IPS-NIHi7 (cell line): ENCODE data around the gene SYNPO2.
A peak's percentile ranks its signal among the peaks of the same experiment; 100 is the strongest.

Experiments used
- DNase-seq: peaks from one replicate; pipeline ENCODE4 v3.0.0; 2012; ENCODE audit warnings: mixed read lengths; ENCODE audit errors: extremely low spot score

SYNPO2 gene

DNA sequence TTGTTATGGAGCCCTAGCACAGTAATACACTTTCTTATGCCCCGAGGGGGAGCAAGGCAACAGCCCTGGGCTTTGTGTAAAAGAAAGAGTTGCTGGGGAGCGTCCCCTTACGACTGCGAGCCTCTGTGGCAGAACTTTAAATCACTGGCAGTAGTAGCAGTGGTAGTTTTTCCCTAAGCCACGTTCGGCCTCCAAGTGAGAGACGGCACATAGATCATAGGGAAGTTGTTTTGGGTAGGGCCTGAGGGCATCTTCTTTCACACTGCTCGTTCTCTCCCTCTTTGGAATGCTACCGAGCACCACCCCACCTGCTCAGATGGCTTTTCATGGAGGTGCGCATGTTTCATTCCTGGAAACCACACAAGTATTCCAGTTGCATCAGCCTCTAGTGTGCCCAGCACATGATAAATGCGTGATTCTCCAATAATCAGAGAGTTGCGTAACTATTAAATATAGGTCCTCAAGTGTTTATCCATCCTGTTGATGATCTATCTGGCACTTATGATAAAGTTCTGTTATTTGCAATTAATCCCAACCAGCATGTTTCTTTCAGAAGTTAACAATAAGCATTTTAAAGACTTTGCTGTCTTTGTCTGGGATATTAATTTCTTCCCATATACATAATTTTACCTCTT, 7.0 kb upstream of the SYNPO2 start:
- DNase-seq = no peak

DNA sequence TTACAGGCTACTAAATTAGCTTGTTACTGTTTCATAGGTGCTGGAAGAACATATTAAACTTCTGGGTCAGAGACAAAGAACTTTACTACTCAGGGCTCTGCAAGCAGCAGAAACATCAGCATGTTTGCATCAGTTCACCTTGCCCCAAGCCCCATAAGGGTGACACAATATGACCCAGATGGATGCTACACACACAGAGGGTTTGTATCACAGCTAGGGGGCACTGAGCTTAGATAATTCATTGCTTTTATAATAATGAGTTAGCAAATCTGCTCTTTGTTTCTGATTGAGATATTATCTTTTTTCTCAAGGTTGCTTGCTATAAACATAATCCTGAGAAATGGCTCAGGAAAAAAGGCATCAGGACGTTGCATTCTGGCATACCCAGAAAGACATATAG, 4.8 kb upstream of the SYNPO2 start:
- DNase-seq = peak; percentile 13

DNA sequence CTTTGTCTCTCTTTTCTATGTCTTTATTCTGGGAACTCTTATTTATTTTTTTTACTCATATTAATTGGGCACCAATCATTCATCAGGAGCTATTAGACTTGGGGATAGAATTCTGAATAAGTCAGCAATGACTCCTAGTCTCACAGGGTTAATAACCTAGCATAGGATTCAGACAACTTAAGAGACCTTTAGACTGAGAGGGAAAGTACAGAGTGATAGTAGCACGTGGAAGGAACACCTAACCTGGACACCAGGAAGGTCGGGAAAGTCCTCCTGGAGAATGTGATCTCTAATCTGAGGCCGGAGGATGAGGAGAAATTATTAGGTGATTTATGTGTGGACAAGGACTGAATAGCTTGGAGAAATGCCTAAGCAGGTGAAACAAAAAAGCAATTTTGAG, 3.9 kb upstream of the SYNPO2 start:
- no peak for DNase-seq

DNA sequence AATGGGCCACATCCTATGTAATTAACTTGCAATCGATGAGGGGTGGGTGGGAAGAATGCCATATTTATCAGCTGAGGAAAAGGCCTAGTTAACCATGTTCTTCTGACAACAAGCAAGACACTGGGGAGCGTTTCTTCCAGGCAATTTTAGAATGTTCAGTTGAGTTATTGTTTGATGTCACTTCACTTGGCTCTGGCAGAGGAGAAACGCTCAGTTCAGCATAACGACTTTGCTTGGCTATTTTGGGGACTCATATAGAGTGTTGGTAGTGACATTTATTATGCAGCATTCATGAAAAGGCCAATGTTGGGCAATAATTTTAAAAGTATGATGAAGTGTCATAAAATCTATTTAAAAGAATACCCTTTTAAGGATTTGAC, 648 bp downstream of the SYNPO2 start:
- no peak for DNase-seq

DNA sequence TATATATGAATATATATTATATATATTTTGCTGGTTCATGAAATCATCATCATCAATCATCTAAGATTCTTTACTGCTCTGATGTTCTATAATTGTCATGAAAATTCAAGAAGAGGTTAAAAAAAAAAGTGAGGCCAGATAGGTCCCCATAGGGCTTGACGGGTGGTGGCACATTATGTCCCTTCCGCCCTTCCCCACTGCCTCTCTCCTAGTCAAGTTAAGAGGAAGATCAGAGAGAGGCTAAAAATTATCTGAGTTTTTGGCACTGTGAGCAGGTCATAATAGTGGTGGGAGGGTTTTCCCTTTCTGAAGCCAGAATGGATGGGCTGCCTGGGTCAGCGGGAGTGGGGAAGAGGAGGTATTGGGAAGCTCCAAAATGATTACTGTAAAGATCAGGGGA, 5.4 kb downstream of the SYNPO2 start:
- DNase-seq = no peak

DNA sequence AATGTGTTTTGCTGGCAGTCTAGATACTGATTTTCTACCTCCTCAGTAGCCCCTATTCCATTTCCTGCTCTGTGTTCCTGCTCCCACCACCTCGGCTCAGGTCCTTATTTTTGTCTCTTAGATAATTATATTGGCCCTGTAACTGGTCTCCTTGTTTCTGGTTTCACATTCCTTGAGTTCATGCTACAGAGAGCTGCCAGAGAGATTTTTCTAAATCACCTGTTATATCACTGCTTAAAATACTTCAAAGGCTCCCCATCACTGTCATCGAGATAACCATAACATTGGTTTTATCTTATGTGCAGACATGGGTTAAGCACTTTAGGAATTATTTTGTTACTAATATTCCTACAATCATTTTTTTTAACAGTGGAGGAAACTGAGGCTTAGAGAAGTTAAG, 9.6 kb downstream of the SYNPO2 start:
- DNase-seq = no peak

DNA sequence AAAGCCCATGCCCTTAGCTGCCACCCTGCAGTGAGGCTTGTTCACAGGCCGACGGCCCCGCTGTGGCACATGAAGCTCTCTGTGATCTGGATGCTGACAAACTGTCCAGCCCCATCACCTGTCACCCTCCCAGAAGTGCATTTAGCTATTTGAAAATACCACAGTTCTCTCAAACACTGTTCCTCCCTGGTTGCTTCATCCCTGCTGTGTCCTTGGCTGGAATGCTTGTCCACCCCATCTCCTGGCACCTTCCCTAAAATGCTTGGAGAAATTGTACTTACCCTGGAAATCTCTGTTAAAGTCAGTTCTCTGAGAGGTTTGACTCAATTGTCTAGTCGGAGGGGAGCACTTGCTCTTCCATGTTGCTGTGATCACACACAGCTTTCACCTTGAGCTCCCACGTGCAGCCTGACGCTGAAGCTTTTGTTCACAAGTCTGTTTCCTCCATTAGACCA, 10.1 kb downstream of the SYNPO2 start:
- DNase-seq = no peak

DNA sequence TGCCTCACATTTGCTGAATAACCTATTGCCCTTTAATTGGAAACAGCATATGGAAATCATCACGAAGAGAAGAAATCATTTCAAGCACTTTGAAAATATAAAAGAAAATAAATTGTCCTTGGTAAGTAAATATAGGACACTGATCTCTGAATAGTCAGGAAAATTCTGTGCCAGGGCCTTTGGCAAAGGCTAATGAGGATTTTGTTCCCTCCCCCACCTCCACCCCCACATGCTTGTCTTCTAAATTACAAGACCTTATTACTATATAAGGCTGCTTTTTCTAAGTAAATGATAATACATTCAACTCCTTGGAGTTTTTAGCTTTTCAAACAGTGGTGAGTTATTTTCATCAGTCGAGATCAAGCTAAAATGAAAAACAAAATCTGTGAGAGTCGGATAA, 15.8 kb downstream of the SYNPO2 start:
- no peak for DNase-seq

DNA sequence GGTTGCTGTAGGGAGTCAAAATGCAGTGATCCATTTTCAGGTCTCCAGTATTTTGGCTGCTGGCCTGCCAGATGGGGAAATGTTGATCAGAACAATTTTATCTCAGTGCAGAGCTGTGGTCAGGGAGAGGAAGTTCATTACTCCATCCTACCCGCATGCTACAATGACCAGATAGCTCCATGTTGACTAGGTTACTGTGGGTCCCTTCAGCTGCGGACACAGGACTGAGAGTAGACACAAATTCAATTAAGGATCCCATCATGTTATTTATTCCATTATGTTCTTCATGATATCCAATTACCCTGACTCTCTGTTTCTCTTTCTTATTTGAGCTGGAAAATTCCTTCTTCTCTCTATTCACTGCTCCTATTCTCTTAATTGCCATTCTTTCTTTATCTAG, 16.3 kb downstream of the SYNPO2 start:
- no peak for DNase-seq

DNA sequence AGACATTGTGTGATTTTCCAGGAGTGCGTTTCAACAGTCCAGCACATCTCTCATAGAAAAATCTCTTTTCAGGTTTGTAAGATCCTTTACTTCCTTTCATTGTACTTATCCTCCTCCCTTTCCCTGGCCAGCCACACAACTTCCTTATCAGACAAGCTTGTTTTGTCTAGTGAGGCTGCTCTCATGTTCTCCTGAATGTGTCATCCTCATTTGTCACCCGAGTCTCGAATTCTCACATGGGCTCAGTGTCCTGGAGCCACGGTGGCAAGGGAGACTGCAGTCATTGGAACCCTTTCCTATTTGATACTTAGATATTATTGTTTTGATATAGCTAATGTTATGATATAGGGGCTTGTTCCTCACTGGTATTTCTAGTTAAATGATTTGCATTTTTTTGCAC, 16.9 kb downstream of the SYNPO2 start:
- peak; percentile 8 for DNase-seq

DNA sequence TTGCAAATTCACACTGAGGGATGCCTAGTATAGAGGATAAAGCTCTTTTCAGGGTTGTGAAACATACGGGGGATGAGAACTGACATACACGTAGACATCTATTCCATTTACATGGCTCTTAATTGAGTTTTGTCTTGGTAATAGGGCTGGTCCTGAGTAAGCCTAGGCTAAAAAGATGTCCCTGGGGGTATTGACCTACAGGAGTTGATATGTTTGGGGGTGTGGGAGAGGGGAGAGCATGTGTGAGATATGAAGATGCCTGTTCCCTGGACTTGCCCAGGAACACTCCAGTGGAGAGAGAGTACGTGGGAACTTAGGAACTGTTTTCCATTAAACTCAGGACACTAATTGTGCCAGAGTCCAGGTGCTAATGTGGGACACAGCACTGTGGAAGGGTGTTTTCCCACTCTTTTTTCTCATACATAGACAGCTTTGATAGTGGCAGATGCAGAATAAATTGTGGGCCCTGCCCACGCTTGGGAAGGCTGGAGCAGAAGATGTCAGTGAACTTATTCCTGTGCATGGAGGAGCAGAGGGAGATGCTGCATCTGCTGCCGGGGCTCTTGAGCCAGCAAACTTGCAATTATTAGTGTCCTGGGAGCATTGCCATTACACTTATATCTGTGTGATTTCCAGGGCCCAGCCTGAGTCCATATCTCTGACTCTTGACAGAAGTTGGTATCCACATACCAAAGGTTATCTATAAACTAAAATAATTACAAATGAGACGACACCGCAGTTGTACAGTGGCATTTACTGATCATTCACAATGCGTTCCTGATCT, 20.7 kb downstream of the SYNPO2 start:
- DNase-seq = no peak

DNA sequence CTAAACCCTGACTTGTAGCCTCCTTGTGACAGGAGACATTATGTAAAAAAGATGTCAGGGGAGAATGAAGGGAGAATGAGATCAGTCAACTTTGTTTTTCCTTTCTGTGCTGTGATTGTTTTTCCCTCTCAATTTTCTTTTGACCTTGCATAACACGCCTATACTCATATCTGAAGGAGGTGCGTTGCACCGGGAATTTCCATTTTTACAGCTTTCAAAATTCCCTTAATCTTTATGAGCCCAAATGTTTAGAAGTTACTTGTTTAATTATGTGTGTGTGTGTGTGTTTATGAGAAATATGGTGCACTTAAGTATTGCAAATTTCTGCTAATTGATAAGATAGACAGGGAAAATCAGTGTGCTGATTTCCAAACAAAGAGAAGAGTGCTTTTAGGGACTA, 21.6 kb downstream of the SYNPO2 start:
- DNase-seq = no peak

DNA sequence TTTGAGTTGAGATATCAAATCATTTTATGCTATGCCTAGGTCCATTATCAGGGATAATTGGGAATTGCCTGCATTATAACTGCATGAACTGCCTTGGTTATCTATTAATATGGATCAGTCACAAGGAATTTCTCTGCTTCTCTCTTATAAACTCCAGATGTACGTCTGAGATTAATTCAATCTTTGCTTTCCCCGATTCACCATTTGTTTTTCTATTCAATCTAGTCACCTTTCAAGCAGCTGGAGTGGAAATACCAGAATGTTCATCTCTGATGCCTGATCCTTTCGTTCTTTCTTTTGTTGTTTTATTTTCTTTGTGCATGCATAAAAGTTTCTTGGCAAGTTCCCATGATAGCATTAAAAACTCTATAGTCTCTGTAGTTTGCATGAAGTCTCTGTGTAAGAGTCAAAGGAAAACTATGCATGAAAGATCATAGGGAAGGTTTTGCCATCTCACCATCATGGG, 22.6 kb downstream of the SYNPO2 start:
- DNase-seq = no peak

DNA sequence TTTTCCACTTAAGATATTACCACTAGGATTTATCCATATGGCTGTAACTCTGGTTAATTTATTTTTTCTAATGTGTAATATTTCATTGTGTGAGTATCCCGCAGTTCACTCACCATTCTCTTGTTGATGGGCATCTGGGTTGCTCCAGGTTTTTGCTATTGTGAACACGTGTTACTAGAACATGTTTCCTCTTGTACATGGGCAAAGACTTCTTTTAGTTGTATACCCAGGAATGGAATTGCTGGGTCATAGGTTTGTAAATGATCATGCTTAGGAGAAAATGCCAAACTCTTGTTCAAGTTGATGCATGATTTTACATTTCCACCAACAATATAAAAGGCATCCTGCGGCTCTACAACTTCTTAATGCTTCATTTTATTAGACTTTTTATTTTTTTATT, 26.8 kb downstream of the SYNPO2 start:
- no peak for DNase-seq

DNA sequence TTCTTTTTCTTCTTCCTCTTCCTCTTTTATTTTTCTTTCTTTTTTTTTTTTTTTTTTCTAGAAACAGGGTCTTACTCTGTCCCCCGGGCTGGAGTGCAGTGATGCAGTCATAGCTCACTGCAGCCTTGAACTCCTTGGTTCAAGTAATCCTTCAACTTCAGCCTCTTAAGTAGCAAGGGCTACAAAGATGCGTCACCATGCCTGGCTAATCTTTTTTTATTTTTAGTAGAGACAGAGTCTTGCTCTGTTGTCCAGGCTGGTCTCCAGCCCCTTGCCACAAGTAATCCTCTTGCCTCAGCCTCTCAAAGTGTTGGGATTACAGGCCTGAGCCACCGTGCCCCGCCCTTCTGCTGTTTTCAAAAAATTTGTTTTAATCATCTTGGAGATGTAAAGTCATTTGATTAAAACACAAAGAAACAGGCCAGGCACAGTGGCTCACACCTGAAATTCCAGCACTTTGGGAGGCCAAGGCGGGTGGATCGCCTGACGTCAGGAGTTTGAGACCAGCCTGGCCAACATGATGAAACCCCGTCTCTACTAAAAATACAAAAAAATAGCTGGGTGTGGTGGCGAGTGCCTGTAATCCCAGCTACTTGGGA, 28.1 kb downstream of the SYNPO2 start:
- no peak for DNase-seq

DNA sequence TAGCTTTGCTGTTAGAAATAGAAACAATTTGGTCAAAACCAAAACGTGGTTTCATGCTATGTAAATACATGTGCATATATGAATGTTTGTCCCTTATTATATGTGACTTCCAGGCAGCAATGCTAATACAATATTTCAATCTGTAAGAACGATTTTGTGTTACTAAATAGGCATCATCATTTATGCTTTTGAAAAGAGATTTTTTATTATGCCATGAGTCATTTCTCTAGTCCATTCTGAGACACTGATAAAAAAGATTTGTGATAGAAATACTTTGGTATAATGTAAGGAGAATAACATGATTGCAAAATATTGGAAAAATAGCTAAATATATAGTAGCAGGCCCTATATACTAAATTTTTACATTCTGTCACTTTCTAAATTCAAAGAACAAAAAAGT, 28.9 kb downstream of the SYNPO2 start:
- DNase-seq = no peak

DNA sequence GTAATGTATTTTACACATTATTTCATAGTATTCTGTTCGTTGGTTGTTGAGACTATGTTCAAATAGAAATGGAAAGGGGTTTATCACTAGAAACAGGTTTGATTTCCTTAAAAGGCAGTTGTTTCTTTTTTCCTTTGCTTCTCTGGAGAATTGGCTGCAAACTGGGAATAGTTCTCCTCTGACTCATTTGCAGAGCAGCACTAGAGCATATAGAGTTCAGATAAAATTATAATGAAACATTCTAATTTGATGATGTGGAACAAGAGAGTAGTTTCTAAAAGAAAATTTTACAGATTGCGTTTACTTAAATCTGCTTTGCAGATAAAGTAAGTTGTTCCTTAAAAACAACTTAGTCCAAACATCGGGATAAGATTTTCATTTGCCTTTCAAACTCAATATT, 29.7 kb downstream of the SYNPO2 start:
- no peak for DNase-seq

DNA sequence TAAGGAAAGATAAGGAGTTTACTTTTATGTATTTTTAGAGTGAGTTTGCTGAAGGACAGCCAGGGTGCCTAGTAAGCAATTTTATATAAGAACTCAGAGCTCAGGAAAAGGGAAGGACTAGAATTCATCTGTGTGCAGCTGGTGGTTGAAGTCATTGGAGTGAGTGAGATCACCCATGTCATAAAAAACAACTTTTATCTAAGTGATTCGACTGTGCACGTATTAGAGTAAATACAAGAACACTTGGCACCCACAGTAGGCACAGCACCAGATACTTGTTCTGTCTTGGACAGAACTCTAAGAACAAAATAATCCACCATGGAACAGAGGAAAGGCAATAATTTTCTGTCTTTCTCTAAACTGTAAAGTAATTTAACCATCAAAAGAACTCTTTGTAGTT, 31.6 kb downstream of the SYNPO2 start:
- DNase-seq = no peak

DNA sequence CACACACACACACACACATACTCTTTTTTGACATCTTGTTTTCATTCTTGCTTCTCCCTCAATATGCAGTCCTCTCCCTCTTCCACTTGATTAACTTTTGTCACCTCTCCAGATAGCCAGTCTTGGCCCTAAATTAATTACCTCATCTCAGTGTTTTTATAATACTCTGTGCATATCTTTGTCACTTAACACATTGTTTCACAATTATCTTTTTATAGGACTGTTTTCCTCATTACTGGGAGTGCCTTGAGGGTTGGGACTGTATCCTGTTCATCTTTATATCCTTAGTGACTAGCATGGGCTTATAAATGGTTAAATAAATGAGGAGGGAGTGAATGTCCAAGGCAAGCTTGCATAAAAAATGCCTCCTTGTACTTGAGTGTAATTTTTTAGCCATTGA, 33.1 kb downstream of the SYNPO2 start:
- DNase-seq = no peak

DNA sequence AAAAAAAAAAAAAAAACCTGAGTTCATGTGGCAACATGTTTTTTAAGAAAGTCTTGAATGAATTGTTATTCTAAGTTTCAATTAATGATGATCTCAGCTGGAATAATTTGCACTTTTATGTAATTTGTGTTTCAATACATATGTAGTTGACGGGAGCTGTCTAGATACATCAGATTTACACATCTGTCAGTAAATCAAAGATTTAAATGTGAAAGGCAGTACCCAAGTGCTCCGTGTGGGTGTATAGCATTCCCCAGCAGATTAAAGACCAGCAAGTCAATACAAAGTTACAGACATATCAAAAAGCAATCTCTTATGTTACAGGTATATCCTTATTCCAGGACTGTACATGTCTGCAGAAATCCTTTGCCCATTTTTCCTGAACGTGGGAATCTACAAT, 35.2 kb downstream of the SYNPO2 start:
- DNase-seq = no peak

DNA sequence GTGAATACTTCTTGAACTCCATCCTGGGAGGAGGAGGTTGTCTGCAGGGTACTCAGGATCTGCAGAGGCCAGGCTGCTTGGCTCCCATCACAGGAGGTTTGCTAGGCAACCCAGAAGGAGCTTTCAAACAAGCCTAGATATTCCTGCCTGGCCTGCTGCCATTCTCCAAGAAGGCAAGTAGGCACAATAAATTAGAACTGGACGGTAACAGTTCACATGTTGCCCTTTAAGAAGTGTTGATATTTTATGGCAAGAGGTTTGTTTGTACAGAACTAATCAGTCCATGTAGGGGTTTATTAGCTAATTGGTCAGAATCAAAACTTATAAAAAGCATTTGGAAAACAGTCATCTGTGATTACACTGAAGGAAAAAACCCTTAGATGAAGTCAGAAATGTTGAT, 39.3 kb downstream of the SYNPO2 start:
- DNase-seq = no peak

DNA sequence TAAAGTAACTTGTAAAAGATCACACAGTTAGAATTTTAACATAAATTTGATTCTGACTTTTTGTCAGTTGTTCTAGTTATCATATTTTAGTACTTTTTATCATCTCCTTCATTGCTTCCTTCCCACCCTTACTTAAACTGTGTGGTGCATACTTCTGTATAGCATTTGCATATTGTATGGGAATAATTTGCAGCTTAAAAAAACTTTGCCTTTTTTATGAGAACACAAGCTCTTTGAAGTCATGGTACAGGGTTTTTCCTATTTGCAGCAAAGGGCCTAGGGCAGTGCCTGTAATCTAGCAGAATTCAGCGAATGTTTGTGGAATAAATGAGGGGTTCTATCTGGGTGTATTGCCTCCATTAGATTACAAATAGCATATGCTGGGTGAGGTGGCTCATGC, 41.6 kb downstream of the SYNPO2 start:
- DNase-seq = no peak

DNA sequence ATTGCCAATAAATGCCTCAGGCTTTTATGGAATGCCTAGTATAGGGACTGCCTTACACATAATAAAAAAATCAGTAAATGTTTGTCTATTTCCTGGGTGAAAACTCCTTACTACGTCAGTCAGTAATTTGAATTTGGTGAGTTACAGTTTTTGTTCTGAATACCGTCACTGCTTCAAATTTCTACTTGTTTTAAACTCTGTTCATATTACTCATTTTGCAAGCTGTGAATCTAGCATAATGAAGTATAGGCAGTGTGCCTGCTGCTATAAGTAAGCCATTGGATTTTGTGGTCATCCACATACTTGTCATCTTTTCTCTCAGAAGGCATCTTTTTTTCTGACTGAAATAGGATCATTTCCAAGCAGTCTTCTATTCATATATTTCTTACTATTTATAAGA, 43.1 kb downstream of the SYNPO2 start:
- DNase-seq = no peak
